Renal pelvis (tissue), 4 donors: Measurements from ENCODE around the gene PNPLA1. TPM values are rescaled to one million over a fixed set of nuclear protein-coding genes. Genes with fewer than 3 reads are reported as not detected.

Experiments
- DNase-seq: peaks from one replicate; pipeline ENCODE4 v3.0.0-alpha.2; 2013
- polyA plus RNA-seq, 3 donors: library from polyadenylated mRNA; unstranded; fragments of 120-200 nt; gene quantifications; one replicate each; pipeline ENCODE4 v1.2.1, GENCODE V29; 2013; ENCODE audit not compliant: insufficient read length in 3 of 3

PNPLA1 gene
- polyA plus RNA-seq, 3 donors = 1.7 to 3.0 (median 2.5) TPM

- no peak for DNase-seq
Observed at GRCh38 chr6:36245572-36246061, 24.2 kb upstream of the PNPLA1 start.

- DNase-seq = no peak
Observed at GRCh38 chr6:36246506-36247268, 23.2 kb upstream of the PNPLA1 start.

- DNase-seq = no peak
Observed at GRCh38 chr6:36247693-36248092, 22.2 kb upstream of the PNPLA1 start.

GRCh38 chr6:36248980-36249379, 20.9 kb upstream of the PNPLA1 start:
- DNase-seq = no peak

GRCh38 chr6:36249536-36249935, 20.3 kb upstream of the PNPLA1 start:
- no peak for DNase-seq

- no peak for DNase-seq
Observed at GRCh38 chr6:36252005-36252404, 17.9 kb upstream of the PNPLA1 start.

GRCh38 chr6:36263390-36264000, 6.4 kb upstream of the PNPLA1 start:
- DNase-seq = no peak

- no peak for DNase-seq
Observed at GRCh38 chr6:36265744-36266143, 4.1 kb upstream of the PNPLA1 start.

GRCh38 chr6:36266913-36267644, 2.8 kb upstream of the PNPLA1 start:
- no peak for DNase-seq

- DNase-seq = no peak
Observed at GRCh38 chr6:36267731-36268477, 2.0 kb upstream of the PNPLA1 start.

GRCh38 chr6:36268478-36269275, 1.2 kb upstream of the PNPLA1 start:
- DNase-seq = no peak

GRCh38 chr6:36272234-36272633, 2.4 kb downstream of the PNPLA1 start:
- no peak for DNase-seq

GRCh38 chr6:36273067-36273466, 3.2 kb downstream of the PNPLA1 start:
- no peak for DNase-seq

GRCh38 chr6:36273802-36274514, 4.1 kb downstream of the PNPLA1 start:
- DNase-seq = no peak

- DNase-seq = no peak
Observed at GRCh38 chr6:36276581-36277536, 7.0 kb downstream of the PNPLA1 start.

- no peak for DNase-seq
Observed at GRCh38 chr6:36277946-36278470, 8.1 kb downstream of the PNPLA1 start.

GRCh38 chr6:36280467-36280866, 10.6 kb downstream of the PNPLA1 start:
- DNase-seq = no peak

GRCh38 chr6:36280983-36281382, 11.1 kb downstream of the PNPLA1 start:
- DNase-seq = no peak

- no peak for DNase-seq
Observed at GRCh38 chr6:36283608-36284007, 13.7 kb downstream of the PNPLA1 start.
